Measurements from ENCODE around the gene CFAP46. TPM values are rescaled to one million over a fixed set of nuclear protein-coding genes. Genes with fewer than 3 reads are reported as not detected.

The CFAP46 gene
- total and polyA plus RNA-seq, 2 experiments from 2014 or later: 2.2 to 2.4 TPM

DNA sequence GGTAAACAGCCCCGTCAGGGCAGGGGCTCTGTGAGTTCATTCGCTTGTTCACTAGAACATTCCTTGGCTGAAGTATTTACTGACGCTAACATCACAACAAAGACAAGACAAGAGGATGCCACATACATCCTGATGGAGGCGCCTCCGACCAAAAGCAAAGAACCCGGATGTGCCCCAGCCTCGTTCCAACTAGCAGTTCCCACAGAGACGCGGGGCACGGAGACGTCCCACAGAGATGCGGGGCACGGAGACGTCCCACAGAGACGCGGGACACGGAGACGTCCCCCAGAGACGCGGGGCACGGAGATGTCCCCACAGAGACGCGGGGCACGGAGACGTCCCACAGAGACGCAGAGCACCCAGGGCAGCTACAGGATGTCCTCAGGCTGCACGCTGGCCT is 35.4 kb upstream of the CFAP46 start:
- H3K27me3 ChIP-seq: peaks cover 3% of the 10 kb centered on the region

DNA sequence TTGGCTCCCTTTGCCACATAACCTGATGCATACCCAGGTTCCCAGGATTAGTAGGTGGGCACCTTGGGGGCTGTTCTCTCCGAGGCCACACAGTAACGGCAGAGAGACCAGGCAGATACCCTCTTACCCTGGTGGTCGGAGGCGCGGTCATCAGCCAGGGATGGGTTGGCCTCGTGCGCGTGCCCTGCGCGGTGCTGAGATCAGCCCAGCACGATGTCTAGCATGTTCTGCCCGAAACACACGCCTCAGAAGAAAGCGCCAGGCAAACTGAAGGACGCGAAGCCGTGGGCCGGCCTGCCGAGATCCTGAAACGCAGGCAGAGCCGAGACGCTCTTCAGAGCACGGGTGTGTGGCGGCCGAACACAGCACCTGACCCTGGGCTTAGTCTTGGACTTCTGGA is 34.7 kb upstream of the CFAP46 start:
- Histone ChIP-seq H4K20me1 (ENCODE audit: insufficient read depth, poor library complexity, severe bottlenecking) (no peaks in the 10 kb centered on the region), H3K27me3 (peaks cover 3% of the 10 kb centered on the region), H3K9me3 (ENCODE audit: low read depth) (no peaks in the 10 kb centered on the region), H3K9me2 (replicated peaks; ENCODE audit: insufficient read depth) (no peaks in the 10 kb centered on the region), H3K36me3 (replicated peaks; ENCODE audit: insufficient read depth, low read depth) (no peaks in the 10 kb centered on the region), H3K4me2 (no peak overlapping the region), H3K4me3 (no peak overlapping the region), H3K4me1 (ENCODE audit: insufficient read depth) (no peaks in the 10 kb centered on the region), H2AFZ (no peak overlapping the region), H3K27ac (no peak overlapping the region), H3K79me2 (no peaks in the 10 kb centered on the region)
- TF ChIP-seq, protein P1, sequence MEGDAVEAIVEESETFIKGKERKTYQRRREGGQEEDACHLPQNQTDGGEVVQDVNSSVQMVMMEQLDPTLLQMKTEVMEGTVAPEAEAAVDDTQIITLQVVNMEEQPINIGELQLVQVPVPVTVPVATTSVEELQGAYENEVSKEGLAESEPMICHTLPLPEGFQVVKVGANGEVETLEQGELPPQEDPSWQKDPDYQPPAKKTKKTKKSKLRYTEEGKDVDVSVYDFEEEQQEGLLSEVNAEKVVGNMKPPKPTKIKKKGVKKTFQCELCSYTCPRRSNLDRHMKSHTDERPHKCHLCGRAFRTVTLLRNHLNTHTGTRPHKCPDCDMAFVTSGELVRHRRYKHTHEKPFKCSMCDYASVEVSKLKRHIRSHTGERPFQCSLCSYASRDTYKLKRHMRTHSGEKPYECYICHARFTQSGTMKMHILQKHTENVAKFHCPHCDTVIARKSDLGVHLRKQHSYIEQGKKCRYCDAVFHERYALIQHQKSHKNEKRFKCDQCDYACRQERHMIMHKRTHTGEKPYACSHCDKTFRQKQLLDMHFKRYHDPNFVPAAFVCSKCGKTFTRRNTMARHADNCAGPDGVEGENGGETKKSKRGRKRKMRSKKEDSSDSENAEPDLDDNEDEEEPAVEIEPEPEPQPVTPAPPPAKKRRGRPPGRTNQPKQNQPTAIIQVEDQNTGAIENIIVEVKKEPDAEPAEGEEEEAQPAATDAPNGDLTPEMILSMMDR (IDR thresholded peaks at IDR 0.05; ENCODE audit: poor library complexity): no peak
- TF ChIP-seq EZH2 (IDR thresholded peaks at IDR 0.05; ENCODE audit: borderline replicate concordance) (no peak), EZH2phosphoT487 (IDR thresholded peaks at IDR 0.05; ENCODE audit: low read depth, severe bottlenecking, unreplicated experiment) (no peak)
- 94% methylated on average over 25 of the region's 25 CpGs for WGBS (ENCODE audit: low lambda C conversion rate, missing lambda C conversion rate)
- DNase-seq (ENCODE audit: low spot score): no peak

More for the DNA sequence above, 35.4 kb upstream of the CFAP46 start:
- no peak overlapping the region for H3K4me3 ChIP-seq
- H4K20me1 ChIP-seq (ENCODE audit: insufficient read depth, poor library complexity, severe bottlenecking): no peaks in the 10 kb centered on the region
- WGBS (ENCODE audit: low lambda C conversion rate, missing lambda C conversion rate): 88% methylated on average over 23 of the region's 27 CpGs
- no peaks in the 10 kb centered on the region for H3K36me3 ChIP-seq (replicated peaks; ENCODE audit: insufficient read depth, low read depth)
- no peak overlapping the region for H2AFZ ChIP-seq
- H3K79me2 ChIP-seq: no peaks in the 10 kb centered on the region
- H3K4me1 ChIP-seq (ENCODE audit: insufficient read depth): no peaks in the 10 kb centered on the region
- no peaks in the 10 kb centered on the region for H3K9me3 ChIP-seq (ENCODE audit: low read depth)
- no peaks in the 10 kb centered on the region for H3K9me2 ChIP-seq (replicated peaks; ENCODE audit: insufficient read depth)
- H3K27ac ChIP-seq: no peak overlapping the region
- no peak overlapping the region for H3K4me2 ChIP-seq
- DNase-seq (ENCODE audit: low spot score): no peak
- TF ChIP-seq EZH2phosphoT487 (IDR thresholded peaks at IDR 0.05; ENCODE audit: low read depth, severe bottlenecking, unreplicated experiment) (no peak), EZH2 (IDR thresholded peaks at IDR 0.05; ENCODE audit: borderline replicate concordance) (no peak)
- TF ChIP-seq, protein P1 (IDR thresholded peaks at IDR 0.05; ENCODE audit: poor library complexity): no peak

DNA sequence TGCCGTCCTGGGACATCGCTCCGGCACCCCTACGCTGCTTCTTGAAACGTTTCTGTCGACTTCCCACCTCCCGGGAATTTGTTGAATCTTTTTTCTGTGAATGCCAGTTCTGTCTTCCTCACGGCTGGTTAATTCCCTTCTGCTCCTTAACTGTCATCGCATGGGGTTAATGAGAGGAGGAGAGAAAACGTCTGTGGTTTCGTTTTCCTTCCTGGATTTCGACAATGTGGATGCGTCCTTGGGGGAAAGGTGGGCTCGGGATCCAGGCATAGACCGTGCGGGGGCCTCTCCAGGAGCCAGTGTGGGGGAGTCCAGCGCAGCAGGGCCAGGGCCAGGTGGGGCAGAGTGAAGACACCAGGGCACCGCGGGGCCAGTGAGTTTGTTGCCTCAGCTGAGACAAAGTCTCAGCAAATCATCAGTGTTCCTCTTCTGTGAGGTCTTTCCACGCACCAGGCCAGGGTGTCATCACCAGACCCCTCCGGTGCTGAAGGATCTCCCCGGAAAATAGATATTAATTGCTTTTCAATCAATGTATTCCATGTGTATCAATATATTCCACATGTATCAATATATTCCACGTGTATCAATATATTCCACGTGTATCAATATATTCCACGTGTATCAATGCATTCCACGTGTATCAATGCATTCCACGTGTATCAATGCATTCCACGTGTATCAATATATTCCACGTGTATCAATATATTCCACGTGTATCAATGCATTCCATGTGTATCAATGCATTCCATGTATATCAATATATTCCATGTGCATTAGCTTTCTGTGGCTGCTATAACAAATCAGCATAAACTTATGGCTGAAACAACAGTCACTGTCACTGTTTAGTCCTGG is 33.7 kb upstream of the CFAP46 start:
- H3K4me3 ChIP-seq: no peak overlapping the region
- H3K79me2 ChIP-seq: no peaks in the 10 kb centered on the region
- H2AFZ ChIP-seq: no peak overlapping the region
- H3K4me2 ChIP-seq: no peak overlapping the region
- no peaks in the 10 kb centered on the region for H4K20me1 ChIP-seq (ENCODE audit: insufficient read depth, poor library complexity, severe bottlenecking)
- peaks cover 3% of the 10 kb centered on the region for H3K27me3 ChIP-seq
- H3K4me1 ChIP-seq (ENCODE audit: insufficient read depth): no peaks in the 10 kb centered on the region
- H3K9me3 ChIP-seq (ENCODE audit: low read depth): no peaks in the 10 kb centered on the region
- WGBS (ENCODE audit: low lambda C conversion rate, missing lambda C conversion rate): 91% methylated on average over 30 of the region's 30 CpGs
- no peaks in the 10 kb centered on the region for H3K36me3 ChIP-seq (replicated peaks; ENCODE audit: insufficient read depth, low read depth)
- DNase-seq (ENCODE audit: low spot score): no peak
- H3K9me2 ChIP-seq (replicated peaks; ENCODE audit: insufficient read depth): no peaks in the 10 kb centered on the region
- no peak overlapping the region for H3K27ac ChIP-seq
- no peak for TF ChIP-seq EZH2 (IDR thresholded peaks at IDR 0.05; ENCODE audit: borderline replicate concordance)
- no peak for TF ChIP-seq EZH2phosphoT487 (IDR thresholded peaks at IDR 0.05; ENCODE audit: low read depth, severe bottlenecking, unreplicated experiment)
- TF ChIP-seq, protein P1 (IDR thresholded peaks at IDR 0.05; ENCODE audit: poor library complexity): no peak

Data from hepatocyte (in vitro differentiated cells).